D721Med (cell line): Measurements from ENCODE around the gene PRDM15.

Experiments
- DNase-seq: peaks from one replicate; pipeline ENCODE4 v3.0.0; 2011; ENCODE audit warnings: low spot score; ENCODE audit not compliant: insufficient read length
- FAIRE-seq: peaks from 2 replicates; lab custom pipeline; 2011; peaks lifted over from hg19 to GRCh38; lab: Jason Lieb, UNC
- CTCF ChIP-seq: IDR thresholded peaks from 2 replicates; pipeline ENCODE4 v1.5.1; 2012; ENCODE audit warnings: mild to moderate bottlenecking, control low read depth; ENCODE audit not compliant: insufficient read depth; ENCODE audit errors: missing control alignments

Gene PRDM15

GRCh38 chr21:41760411-41760810 lies 118.7 kb downstream of the PRDM15 start:
- no peak for DNase-seq
- TF ChIP-seq CTCF, result no peak
- FAIRE-seq, result no peak

DNA sequence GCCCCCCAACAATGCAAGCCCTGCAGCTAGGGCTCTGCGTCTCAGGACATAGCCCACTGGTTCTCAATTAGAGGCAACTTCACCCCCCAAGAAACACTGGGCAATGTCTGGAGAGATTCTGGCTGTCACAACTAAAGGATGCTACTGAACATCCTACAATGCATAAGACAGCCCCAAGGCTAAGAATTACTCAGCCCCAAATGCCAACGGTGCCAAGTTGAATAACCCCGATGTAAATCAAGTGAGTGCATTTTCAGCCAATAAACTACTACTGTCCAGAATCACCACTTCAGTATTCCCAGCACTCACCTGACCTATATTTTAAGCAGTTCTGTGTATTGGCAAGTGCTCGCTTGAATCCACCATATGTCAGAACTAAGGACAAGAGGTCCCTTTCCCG lies 119.2 kb downstream of the PRDM15 start:
- DNase-seq (no peak), FAIRE-seq (no peak)
- TF ChIP-seq CTCF, result no peak

- FAIRE-seq (no peak), DNase-seq (no peak)
- TF ChIP-seq CTCF, result no peak
Observed at GRCh38 chr21:41759214-41759840, 119.8 kb downstream of the PRDM15 start.

DNA sequence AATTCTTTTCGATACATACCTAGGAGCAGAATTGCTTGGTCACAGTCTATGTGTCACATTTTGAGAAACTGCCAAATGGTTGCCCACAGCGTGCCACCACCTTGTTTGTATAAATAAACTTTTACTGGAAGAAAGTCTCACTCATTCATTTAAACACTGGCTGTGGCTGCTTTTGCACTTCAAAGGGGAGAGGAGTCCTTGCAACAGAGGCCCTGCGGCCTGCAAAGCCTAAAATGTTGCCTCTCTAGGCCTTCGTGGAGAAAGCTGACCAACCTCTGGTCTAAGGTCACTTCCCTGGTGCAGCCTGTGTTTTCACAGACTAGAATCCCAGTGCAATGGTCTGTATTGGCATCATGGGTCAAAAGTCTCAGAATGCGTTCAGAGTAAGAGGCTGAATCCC lies 120.6 kb downstream of the PRDM15 start:
- DNase-seq, result no peak
- no peak for TF ChIP-seq CTCF
- no peak for FAIRE-seq

GRCh38 chr21:41755934-41756773 lies 123.0 kb downstream of the PRDM15 start:
- FAIRE-seq (no peak), DNase-seq (no peak)
- TF ChIP-seq CTCF, result no peak

GRCh38 chr21:41755258-41755933 lies 123.7 kb downstream of the PRDM15 start:
- no peak for TF ChIP-seq CTCF
- FAIRE-seq, result no peak

GRCh38 chr21:41754479-41754891 lies 124.7 kb downstream of the PRDM15 start:
- TF ChIP-seq CTCF, result no peak
- FAIRE-seq (no peak), DNase-seq (no peak)

More at GRCh38 chr21:41755258-41755933, 123.7 kb downstream of the PRDM15 start:
- no peak for DNase-seq
